HCT116 (cell line): ENCODE data around the gene DNAAF5.

Experiments used
- POLR2A ChIP-seq: IDR thresholded peaks from 2 replicates; pipeline ENCODE4 v1.7.0; 2011; ENCODE audit warnings: borderline replicate concordance; ENCODE audit not compliant: insufficient read depth, insufficient read length; ENCODE audit errors: extremely low read depth
- POLR2AphosphoS5 ChIP-seq: IDR thresholded peaks from 2 replicates; pipeline ENCODE4 v1.6.1; 2011; ENCODE audit warnings: mild to moderate bottlenecking, low read depth, low read length, moderate library complexity
- REST ChIP-seq: IDR thresholded peaks from 2 replicates; pipeline ENCODE4 v1.6.1; 2012; ENCODE audit warnings: low read depth
- SP1 ChIP-seq: IDR thresholded peaks from 2 replicates; pipeline ENCODE4 v1.6.1; 2012; ENCODE audit warnings: low read depth
- ZNF274 ChIP-seq: fragments of 200-500 bp; sonication (Bioruptor generic); IDR thresholded peaks from 2 replicates; pipeline ENCODE4 v1.6.1; 2014; ENCODE audit warnings: mild to moderate bottlenecking, low read depth, low read length, inconsistent platforms
- TF ChIP-seq, protein P1 (sequence below), 3 experiments: fragments of 200-600 bp in 1 of 3; sonication (generic) in 1 of 3; IDR thresholded peaks in 2 of 3; conservative IDR thresholded peaks in 1 of 3; 2 replicates each; pipeline ENCODE4 v1.5.1; 2012 to 2017; ENCODE audit warnings: low read depth in 2 of 3, low read length in 2 of 3, antibody characterized with exemption in 1 of 3, borderline replicate concordance in 1 of 3, control low read depth in 1 of 3, mild to moderate bottlenecking in 1 of 3, mixed read lengths in 1 of 3, mixed run types in 1 of 3, moderate library complexity in 1 of 3; ENCODE audit not compliant: insufficient read depth in 1 of 3

DNA sequence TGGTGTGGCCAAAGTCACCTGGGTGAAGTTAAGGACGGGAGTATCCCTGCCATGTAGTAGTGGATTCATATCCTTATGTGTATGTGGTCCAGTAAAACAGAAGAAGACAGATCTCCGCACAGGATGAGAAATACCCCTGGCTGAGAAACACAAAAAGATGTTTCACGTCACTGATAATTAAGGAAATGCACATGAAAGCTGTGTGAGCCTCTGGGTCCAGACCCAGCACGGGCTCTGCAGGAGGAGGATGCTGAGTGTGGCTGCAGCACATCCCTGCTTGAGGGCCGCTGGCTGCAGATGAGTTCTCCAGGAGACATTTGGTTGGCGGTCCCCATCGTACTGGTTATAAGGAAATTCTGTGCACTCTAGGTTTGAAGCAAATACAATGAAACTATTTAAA lies 97.6 kb downstream of the DNAAF5 start:
- no peak for TF ChIP-seq REST
- TF ChIP-seq, protein P1, sequence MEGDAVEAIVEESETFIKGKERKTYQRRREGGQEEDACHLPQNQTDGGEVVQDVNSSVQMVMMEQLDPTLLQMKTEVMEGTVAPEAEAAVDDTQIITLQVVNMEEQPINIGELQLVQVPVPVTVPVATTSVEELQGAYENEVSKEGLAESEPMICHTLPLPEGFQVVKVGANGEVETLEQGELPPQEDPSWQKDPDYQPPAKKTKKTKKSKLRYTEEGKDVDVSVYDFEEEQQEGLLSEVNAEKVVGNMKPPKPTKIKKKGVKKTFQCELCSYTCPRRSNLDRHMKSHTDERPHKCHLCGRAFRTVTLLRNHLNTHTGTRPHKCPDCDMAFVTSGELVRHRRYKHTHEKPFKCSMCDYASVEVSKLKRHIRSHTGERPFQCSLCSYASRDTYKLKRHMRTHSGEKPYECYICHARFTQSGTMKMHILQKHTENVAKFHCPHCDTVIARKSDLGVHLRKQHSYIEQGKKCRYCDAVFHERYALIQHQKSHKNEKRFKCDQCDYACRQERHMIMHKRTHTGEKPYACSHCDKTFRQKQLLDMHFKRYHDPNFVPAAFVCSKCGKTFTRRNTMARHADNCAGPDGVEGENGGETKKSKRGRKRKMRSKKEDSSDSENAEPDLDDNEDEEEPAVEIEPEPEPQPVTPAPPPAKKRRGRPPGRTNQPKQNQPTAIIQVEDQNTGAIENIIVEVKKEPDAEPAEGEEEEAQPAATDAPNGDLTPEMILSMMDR (IDR thresholded peaks at IDR 0.05 in 2 of 3, conservative IDR thresholded peaks at IDR 0.05 in 1 of 3; ENCODE audit: borderline replicate concordance in 1 of 3, insufficient read depth in 1 of 3, low read depth in 2 of 3, low read length in 2 of 3), result no peak
- TF ChIP-seq POLR2A, result no peak
- TF ChIP-seq SP1, result no peak
- TF ChIP-seq POLR2AphosphoS5, result no peak
- no peak for TF ChIP-seq ZNF274
